HG02973 (cell line): ENCODE data around the gene CCSER1.
"Not testable (repeated sequence)": the region's sequence is repeated elsewhere in the genome, so short reads cannot be mapped to it uniquely, and the experiment has no call there.

Source experiments
- ATAC-seq: cut with Tn5 transposase; IDR thresholded peaks from one replicate; pipeline ENCODE4 v1.9.1; 2021; ENCODE audit warnings: moderate library complexity; ENCODE audit not compliant: unreplicated experiment

The CCSER1 gene

DNA sequence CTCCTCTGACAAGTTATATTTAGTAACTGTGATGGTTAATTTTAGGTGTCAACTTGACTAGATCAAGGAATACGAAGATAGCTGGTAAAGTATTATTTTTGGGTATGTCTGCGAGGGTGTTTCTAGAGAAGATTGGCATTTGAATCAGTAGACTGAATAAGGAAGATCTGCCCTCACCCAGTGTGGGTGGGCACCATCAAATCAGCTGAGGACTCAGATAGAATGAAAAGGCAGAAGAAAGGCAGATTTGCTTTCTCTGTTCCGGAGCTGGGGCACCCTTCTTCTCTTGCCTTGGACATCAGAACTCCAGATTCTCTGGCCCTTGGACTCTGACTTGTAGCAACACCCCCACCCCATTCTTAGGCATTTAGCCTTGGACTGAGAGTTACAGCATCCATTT is 981.6 kb downstream of the CCSER1 start:
- no peak for ATAC-seq

DNA sequence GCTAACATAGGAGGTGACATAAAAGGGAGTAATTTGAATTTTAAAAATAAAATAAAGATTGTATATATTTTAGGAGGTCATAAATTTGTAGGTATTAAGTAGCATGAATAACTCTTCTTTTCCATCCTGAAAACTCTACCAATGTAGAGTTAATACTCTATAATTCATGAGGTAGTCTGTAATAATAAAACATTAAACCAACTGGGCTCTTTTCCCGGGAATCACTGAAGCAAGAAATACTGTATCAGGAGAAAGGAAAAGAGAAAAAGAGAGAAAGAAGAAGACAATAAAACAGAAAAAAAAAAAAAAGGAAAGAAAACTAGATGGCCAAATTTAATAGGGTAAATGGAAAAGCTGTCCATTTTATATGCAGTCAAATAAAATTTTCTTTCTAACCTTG is 984.4 kb downstream of the CCSER1 start:
- no peak for ATAC-seq

DNA sequence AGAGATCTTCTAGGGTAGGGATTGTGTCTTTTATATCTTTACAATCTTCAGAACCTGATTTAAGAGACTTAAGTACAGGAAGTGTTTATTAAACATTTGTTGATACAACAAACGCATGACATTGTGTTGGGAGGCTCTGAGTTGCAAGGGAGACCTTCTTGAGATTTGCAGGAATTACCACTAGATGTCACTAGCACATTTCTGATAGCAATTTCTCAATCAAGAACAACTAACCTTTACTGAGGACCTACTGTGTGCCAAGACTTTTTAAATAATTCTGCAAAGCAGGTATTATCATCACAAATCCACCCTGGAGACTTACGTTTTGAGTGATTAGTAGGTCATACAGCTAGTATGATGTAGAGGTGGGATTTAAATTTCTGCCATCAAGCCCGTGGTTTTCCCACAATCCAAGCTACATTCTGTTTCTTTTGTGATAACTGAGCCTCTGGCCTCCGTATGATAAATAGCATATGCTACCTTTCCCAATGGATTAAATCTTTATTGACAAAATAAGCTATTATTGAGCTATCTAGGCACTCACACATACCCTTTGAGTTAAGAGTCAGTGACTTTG is 986.0 kb downstream of the CCSER1 start:
- no peak for ATAC-seq

DNA sequence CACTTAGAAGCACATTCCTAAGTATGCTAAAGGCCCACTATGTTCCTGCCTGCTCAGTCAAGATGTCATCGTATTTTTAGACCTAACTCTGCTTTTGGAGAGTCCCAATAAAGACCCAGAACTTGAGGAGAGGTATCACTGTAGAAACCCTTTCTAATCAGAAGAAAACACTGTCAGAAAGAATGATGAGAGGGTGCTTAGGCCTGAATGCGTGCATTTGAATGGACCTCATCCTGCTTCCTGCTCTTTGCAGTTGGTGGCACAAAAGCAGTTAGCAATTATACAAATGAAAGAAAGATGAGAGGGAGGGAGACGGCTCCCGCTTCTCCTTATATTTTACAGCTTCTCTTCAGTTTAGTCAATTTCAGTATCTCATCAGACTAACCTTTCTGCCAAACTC is 987.2 kb downstream of the CCSER1 start:
- ATAC-seq: no peak

DNA sequence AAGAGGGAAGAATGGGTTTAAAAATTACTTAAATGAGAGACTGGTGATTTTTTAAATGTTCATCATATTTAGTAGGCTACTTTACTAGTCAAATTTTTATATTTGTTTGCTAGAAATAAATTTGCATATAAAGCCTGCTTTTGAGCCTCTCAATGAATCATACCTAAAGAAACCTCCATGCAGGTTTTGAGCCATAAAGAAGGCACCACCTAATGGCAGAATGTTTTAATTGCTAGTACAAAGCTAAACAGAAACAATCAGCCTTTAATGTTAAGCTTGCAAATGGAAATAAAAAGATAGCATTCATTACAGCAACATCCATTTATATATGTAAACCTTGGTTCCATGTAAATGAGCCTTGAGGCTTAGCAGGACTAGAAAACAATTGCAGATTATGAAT is 989.7 kb downstream of the CCSER1 start:
- no peak for ATAC-seq

DNA sequence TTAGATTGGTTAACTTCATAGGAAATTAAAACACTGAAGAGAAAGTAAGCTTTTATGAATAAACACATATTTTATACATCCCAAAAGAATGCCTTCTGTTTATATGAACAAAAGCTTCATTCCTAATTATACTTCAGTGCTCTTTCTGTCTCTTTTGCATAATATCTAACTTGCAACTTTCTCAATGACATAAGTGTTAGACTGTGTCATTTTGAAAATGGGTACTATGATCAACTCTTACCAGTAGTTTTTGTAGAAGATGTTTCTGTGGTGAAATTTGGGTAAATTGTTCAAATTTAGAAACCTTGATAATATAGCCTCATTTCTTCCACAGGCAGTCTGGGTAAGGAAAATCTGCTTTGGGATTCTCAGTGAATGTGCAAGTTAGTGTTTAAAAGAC is 991.4 kb downstream of the CCSER1 start:
- peak; percentile 76 for ATAC-seq

DNA sequence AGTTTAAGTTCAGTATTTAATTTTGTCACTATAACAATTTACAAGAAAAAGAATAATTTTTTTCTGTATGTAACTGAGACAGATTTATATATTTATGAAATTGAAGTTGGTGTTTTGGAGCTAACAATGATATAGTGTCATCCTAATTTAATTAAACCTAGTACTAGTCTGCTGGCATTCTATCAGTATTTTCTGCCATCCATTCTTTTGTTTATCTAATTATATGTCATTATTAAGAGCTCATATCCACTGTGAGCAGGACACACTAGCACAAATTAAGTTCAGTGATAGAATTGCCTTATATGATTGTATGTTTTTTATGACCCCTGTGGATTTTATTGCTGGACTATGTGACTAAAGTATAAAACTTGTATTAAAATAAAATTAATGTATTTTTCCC is 996.5 kb downstream of the CCSER1 start:
- ATAC-seq: no peak

DNA sequence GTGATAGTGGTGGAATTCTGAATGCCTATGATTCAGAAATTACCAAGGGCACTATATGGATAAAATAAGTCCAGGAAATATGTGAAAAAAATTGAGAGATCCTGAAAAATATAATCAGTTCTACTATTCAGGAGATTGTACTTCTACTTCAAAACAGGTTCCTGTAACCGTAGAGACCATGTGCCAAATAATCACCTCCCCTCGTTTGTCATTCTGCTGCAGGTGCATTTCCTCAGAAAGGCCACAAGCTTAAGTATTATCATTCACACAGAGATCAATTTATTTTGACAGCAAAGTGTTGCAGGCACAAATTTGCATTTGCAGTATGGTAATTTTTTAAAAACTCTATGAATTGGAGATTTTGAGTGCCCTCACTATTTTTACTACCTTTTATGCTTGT is 1000.0 kb downstream of the CCSER1 start:
- ATAC-seq: no peak

DNA sequence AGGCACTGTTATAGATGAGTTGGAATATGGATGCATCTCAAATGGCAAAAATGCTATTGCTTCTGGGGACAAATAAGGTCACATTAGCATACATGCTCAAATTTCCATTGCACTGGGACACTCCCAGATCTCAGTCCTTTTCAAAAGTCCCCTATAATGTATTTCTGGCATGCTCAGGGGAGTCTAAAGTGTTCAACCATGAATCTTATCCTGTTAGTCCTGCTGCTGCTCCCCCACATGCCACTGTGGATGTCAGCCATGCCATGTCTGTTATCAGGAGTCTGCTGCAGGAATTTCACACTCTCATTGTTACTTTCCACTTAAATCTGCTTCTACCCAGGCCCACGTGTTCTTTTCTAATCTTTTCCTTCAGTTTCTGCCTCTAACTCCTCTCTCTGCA is 1000.6 kb downstream of the CCSER1 start:
- ATAC-seq: no peak

DNA sequence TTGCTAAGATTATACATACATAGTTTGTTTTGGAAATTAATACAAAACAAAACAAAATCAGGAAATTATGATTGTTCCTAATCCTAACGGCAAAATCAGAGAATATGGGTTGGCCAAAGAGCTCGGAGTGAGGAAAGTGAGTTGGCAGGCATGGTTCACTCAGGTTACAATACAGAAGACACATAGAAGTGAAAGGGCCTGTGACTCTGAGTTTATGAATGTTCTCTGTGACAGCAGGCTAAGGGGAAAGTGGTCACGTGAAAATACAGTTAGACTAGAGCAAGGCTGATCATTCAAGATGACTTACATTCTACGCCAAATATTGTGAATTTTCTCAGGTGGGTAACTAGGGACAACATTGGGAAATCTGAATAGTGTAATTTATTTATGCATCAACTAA is 1001.3 kb downstream of the CCSER1 start:
- ATAC-seq: no peak

DNA sequence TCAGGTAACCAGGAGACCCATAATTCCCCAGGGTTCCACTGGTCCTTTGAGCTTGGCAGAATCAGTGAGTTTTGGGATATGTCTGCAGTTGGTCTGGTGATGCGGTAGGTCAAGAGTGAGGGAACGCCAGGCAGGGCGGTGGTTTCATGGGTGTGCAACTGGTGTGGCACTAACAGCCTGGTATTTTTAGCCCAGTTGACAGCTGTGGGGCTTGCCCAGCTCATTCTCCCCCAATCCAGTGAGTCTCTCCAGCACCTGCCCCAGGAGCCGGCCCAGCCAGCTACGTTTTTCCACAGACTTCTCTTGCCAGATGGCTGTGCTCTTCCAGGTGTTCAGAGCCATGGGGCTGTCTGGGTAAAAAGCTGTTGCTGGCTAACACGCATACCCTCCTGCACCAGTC is 1019.9 kb downstream of the CCSER1 start:
- ATAC-seq: no peak

DNA sequence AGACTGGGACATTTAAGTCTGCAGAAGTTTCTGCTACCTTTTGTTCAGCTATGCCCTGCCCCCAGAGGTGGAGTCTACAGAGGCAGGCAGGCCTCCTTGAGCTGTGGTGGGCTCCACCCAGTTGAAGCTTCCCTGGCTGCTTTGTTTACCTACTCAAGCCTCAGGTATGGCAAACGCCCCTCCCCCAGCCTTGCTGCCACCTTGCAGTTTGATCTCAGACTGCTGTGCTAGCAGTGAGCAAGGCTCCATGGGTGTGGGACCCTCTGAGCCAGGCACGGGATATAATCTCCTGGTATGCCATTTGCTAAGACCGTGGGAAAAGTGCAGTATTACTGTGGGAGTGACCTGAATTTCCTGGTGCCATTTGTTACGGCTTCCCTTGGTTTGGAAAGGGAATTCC is 1026.8 kb downstream of the CCSER1 start:
- ATAC-seq: not testable (repeated sequence)

DNA sequence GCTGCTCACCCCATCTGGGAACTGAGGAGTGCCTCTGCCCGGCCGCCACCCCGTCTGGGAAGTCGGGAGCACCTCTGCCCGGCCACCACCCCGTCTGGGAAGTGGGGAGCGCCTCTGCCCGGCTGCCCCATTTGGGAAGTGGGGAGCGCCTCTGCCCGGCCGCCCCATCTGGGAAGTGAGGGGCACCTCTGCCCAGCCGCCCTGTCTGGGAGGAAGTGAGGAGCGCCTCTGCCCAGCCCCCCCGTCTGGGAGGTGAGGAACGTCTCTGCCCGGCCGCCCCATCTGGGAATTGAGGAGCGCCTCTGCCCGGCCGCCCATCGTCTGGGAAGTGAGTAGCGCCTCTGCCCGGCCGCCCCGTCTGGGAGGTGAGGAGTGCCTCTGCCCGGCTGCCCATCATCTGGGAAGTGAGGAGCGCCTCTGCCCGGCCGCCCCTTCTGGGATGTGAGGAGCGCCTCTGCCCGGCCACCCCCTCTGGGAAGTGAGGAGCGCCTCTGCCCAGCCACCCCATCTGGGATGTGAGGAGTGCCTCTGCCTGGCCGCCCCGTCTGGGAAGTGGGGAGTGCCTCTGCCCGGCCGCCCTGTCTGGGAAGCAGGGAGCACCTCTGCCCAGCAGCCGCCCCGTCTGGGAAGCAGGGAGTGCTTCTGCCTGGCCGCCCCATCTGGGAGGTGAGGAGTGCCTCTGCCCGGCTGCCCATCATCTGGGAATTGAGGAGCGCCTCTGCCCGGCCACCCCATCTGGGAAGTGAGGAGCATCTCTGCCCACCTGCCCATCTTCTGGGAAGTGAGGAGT is 1040.9 kb downstream of the CCSER1 start:
- not testable (repeated sequence) for ATAC-seq

DNA sequence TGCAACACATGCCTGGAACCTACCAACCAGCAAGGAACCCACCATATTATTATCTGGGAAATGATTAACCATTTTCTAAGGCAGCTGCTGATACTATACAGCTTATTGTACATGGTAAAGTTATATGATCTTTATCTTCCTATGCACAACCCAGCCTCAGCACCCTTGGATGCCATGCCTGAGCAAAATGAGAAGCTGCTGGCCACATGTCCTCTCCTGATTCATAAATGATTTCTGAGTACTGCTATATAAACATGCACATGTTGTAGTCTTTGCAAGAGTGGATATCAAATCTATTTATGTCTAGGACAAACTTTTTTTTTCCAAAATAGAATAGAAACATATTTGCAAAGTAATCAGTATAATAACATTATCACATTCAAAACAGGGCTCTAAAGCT is 1043.6 kb downstream of the CCSER1 start:
- no peak for ATAC-seq

DNA sequence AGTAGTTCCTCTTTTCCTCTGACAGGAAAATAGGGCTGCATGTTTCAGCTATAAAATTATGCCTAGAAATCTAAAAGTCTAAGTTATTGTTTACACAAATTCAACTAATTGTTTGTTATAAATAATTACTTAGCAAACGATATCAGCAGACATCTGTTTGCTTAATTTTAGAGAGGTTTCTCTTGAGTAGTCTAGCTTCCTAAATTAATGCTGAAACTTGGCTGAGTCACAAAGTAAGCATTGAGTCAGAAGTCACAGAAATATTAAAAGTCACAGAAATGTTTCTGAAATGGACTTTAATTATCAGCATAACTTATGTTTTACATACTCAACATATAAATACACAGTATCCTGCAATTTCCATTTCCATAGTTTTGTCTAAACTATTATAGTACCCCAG is 1044.0 kb downstream of the CCSER1 start:
- no peak for ATAC-seq

DNA sequence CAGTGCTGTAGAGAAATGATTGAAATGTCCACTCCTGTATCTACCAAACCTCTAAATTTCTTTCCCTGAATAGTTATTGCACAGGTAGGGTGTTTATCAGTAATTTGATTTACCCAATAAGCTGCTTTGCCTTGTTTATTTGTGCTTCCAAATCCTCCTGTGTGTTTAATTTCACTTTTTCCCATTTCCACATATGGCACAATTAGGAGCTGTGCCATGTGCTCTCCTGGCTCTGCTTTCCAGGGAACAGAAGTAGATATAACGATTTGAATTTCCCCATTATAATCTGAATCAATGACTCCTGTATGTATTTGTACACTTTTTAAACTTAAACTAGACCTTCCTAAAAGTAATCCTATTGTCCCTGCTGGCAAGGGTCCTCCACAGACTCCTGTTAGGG is 1057.9 kb downstream of the CCSER1 start:
- not testable (repeated sequence) for ATAC-seq

DNA sequence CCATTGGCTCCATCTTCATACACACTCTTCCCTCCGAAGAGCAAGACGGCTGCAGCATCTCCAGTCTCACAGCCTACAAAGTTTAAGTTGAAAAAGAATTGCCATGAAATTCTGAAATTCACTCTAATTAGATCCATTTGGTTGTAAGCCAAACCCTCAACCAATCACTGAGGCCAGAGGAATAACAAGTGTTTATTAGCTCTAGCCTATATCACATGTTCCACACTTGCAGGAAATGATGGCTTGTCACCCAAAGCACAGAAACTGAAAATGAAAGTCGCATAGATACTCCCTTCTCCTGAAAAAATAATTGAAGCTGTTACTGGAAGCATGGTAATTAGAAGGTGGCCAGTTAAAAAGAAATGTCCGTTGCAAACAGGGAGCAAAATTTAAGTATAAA is 1071.8 kb downstream of the CCSER1 start:
- no peak for ATAC-seq

DNA sequence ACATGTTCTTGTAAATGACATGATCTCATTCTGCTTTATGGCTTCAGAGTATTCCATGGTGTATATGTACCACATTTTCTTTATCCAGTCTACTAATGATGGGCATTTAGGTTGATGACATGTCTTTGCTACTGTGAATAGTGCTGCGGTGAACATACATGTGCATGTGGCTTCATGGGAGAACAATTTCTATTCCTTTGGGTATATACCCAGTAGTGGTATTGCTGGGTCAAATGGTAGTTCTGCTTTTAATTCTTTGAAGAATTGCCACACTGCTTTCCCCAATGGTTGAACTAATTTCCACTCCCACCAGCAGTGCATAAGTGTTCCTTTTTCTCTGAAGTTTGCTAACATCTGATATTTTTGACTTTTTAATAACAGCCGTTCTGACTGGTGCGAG is 1080.3 kb downstream of the CCSER1 start:
- ATAC-seq: no peak

DNA sequence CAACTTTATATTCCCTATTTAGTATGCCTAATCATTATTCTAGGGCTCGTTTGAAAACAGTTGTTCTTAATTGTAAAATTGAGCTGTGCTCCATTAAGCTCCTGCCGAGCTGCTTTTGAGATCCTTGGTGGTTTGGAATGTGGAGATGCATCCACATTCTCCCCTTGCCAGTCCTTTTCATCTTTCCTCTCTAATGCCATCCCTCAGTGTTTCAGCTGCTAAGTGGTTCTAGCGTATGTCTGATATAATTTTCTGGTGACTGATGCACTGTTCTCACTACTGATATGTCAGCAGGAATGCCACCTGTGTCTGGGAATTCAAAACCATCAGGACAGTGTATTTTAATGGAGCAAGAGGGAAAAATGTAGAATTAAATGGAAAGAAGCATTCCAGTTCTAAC is 1085.0 kb downstream of the CCSER1 start:
- ATAC-seq: no peak

DNA sequence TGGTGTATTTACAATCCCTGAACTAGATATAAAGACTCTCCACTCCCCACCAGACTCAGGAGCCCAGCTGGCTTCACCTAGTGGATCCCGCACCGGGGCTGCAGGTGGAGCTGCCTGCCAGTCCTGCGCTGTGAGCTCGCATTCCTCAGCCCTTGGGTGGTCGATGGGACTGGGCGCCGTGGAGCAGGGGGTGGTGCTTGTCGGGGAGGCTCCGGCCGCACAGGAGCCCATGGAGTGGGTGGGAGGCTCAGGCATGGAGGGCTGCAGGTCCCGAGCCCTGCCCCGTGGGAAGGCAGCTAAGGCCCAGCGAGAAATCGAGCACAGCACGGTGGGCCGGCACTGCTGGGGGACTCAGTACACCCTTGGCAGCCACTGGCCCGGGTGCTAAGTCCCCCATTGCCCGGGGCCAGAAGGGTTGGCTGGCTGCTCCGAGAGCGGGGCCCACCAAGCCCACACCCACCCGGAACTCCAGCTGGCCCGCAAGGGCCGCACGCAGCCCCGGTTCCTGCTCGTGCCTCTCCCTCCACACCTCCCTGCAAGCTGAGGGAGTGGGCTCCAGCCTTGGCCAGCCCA is 1090.7 kb downstream of the CCSER1 start:
- not testable (repeated sequence) for ATAC-seq

DNA sequence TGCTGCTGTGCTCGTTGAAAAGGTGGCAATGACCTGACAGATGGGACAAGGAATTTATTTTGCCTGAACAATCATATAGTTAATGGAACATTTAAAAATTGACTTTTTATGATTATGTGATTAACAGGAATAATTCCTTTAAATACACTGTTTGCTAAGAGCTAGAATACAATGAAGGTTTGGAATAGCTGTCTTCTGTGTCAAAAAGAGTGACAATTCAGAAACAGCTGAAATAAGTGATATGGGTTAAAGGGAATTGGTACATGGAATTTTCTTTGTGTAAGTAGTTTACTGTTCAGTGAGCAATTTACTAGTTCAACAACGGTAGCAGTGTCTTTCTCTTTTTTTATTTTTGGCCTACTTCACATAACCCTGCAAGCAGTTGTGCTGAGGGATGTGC is 1093.1 kb downstream of the CCSER1 start:
- ATAC-seq: no peak

DNA sequence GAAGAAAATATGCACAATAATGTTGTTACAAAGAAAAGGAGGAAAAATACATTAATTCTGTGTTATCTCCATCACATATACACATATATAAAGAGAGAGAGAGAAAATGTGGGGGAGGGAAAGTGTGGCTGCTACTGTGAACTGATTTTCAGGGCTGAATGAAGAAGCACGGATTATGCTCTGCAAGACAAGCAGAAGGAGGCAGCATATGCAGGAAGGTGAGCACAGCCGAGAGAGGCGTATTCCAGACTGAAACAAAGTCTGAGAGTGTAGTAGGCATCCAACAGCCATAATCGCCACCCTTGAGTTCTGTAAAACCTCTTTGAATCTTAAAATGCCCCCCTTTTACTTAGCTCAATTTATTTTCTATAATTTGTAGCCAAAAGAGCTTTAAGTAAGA is 1094.8 kb downstream of the CCSER1 start:
- no peak for ATAC-seq

DNA sequence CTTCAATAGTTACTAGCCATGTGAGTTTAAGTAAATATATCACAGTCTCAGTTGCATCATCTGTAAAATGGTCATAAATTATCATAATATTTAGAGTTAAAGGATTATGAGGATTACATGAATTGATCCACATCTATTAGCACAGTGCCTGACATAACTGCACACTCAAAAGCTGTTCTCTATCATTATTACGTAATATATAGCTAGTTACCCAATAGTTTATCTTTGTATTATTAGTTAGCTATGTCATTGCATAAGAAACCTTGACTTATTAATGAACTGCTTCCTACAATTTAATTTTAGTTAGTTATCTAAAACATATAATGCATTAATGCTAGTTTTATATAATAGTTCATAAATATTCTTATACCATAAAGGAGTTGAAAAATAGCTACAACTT is 1099.7 kb downstream of the CCSER1 start:
- ATAC-seq: no peak
